ENCODE measurements around the gene VCY.
"Not testable (repeated sequence)": the region's sequence is repeated elsewhere in the genome, so short reads cannot be mapped to it uniquely, and the experiment has no call there.

The VCY gene

GRCh38 chrY:13986373-13986772 is at the start of gene VCY:
TSS of gene VCY (minus strand) at chrY:13986473. CDS start at chrY:13986440, 33 bp downstream.
- not testable (repeated sequence) for DNase-seq (ENCODE audit: low spot score)

- not testable (repeated sequence) for DNase-seq (ENCODE audit: low spot score)
Observed at GRCh38 chrY:14030395-14030794, 44.1 kb upstream of the VCY start.

GRCh38 chrY:14011916-14012315 is 25.6 kb upstream of the VCY start:
- DNase-seq (ENCODE audit: low spot score): not testable (repeated sequence)

- DNase-seq (ENCODE audit: low spot score): not testable (repeated sequence)
Observed at GRCh38 chrY:13942406-13942805, 43.9 kb downstream of the VCY start.

Data from hematopoietic multipotent progenitor cell treated with erythropoietin and hydrocortisone succinate and interleukin-3 and kit ligand, for 17 days (in vitro differentiated cells).